Pancreas (tissue), 10 donors: ENCODE measurements around the gene ANO4. TPM values are rescaled to one million over a fixed set of nuclear protein-coding genes. Genes with fewer than 3 reads are reported as not detected.

Source experiments
- ATAC-seq, 4 donors: fragments of 200-7000 bp; cut with Tn5 transposase; one replicate each; pipeline versions ENCODE4 v1.8.0 to v1.9.1; 2020; ENCODE audit warnings: mild to moderate bottlenecking in 4 of 4, moderate library complexity in 4 of 4
- DNase-seq, 6 donors: peaks; one replicate each; pipeline ENCODE4 v3.0.0-alpha.2; 2020
- FAIRE-seq: peaks from 2 replicates; lab custom pipeline; 2012; peaks lifted over from hg19 to GRCh38; lab: Jason Lieb, UNC
- H3K27ac ChIP-seq, 4 donors: fragments of 200-600 bp; sonication (generic); 1 replicate in 3 of 4; 2 replicates in 1 of 4; pipeline versions ENCODE4 v1.5.0 to v1.8.0; 2020
- H3K27me3 ChIP-seq, 4 donors: fragments of 200-600 bp; one replicate each; pipeline ENCODE4 v1.8.0; 2021
- H3K36me3 ChIP-seq, 3 donors: fragments of 200-600 bp; sonication (generic) in 1 of 3; one replicate each; pipeline versions ENCODE4 v1.5.0 to v1.8.0; 2020 to 2021
- H3K4me1 ChIP-seq, 3 donors: fragments of 200-600 bp; one replicate each; pipeline ENCODE4 v1.8.0; 2021
- H3K4me3 ChIP-seq, 4 donors: fragments of 200-600 bp; sonication (generic) in 2 of 4; one replicate each; pipeline versions ENCODE4 v1.5.0 to v1.8.0; 2020 to 2021
- H3K9me3 ChIP-seq, 4 donors: fragments of 200-600 bp; one replicate each; pipeline ENCODE4 v1.8.0; 2021
- CTCF ChIP-seq, 4 donors: fragments of 200-600 bp; sonication (generic) in 3 of 4; IDR thresholded peaks; one replicate each; pipeline versions ENCODE4 v1.5.0 to v1.8.0; 2021; ENCODE audit warnings: antibody characterized with exemption in 4 of 4
- WGBS, 2 donors: extraction: QIAGEN DNeasy Blood & Tissue Kit; methylation state at CpG; one replicate each; pipeline ENCODE4 v1.1.7; 2013; 5-methylcytosine and 5-hydroxymethylcytosine counted together
- intact Hi-C, 3 donors: fragments of 100-400 bp; cut with DNase I; formaldehyde crosslinking; loops; one replicate each; pipeline versions ENCODE4 v1.11.1 to v1.14.2; 2022
- polyA plus RNA-seq, 2 donors: library from polyadenylated mRNA; stranded (reverse); fragments of 200-250 nt; gene quantifications; one replicate each; pipeline ENCODE4 v1.2.3, GENCODE V29; 2013
- total RNA-seq, 6 donors: library from RNA; stranded (reverse); fragmentation: NEBNext Ultra II Directional in 4 of 6; extraction: Animal tissue kit (Norgen Biotek cat#: 25700) in 4 of 6; gene quantifications; one replicate each; pipeline versions ENCODE4 v1.2.1 to v1.2.4, GENCODE V29; 2021 to 2023
- donor health status: healthy with polysubstance abuse.
- donor health status: DM: no; HTN: no; CAD: no; lungs with moderate emphysema.
- donor health status: DM: no; HTN: no; CAD: no.
- donor health status: control.
- donor health status: control.
- donor health status: Bipolar disorder and iron deficiency.
- donor health status: DM: yes; HTN: yes; CAD: no.
- donor health status: DM: no; HTN: no; CAD: no.
- donor health status: DM: no; HTN: no; CAD: no.
- donor health status: DM: yes; HTN: yes; CAD: no.

ANO4 gene
- total and polyA plus RNA-seq, 8 donors = 0.14 to 2.1 (median 0.28) TPM; not detected in 1

GRCh38 chr12:101174541-101174940, 380.0 kb downstream of the ANO4 start:
- H3K36me3 ChIP-seq = no peaks in the 10 kb centered on the region
- no peak overlapping the region for H3K27ac ChIP-seq
- no peak for ATAC-seq
- H3K4me1 ChIP-seq = no peaks in the 10 kb centered on the region
- TF ChIP-seq CTCF (IDR thresholded peaks at IDR 0.05) = no peak
- DNase-seq = no peak
- 43 to 62% methylated on average over 3 of the region's 3 CpGs for WGBS, 2 donors
- no peak for FAIRE-seq
- H3K27me3 ChIP-seq = peaks cover 0 to 2% (median 0%) of the 10 kb centered on the region in 4 donors
- intact Hi-C loops = no loop called here
- no peaks in the 10 kb centered on the region for H3K9me3 ChIP-seq
- no peak overlapping the region for H3K4me3 ChIP-seq

Other genes with a start within 250 kb of the ANO4 start
- gene GAS2L3, start 221.1 kb upstream of the ANO4 start, total RNA-seq = 1 to 10 TPM in 3 of 6 donors, under 1 TPM in 3; 0.56 to 5.5 (median 1.3) TPM
- gene GAS2L3, start 221.1 kb upstream of the ANO4 start, polyA plus RNA-seq = under 1 TPM; 0.61 to 0.76 TPM